Measurements from ENCODE around the gene CSRP1.

DNA sequence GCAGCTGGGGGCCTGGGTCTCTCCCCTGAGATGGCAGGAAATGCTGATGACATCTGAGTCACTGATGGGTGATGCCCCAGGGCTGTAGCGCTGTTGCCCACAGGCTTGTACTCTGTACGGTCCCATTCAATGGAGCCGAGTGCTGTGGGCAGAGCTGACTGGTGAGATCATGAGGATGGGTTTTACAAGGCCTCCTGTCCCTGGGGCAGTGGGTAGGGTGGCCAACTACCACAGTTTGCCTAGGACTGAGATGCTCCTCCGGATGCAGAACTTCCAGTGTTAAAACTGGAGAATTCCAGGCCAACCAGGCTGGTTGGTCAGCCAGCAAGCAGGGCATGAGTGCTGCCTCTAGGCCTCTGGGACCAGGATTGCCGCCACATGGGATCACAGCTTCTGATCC is 47.1 kb downstream of the CSRP1 start:
- no peak for TF ChIP-seq POLR2AphosphoS5 (IDR thresholded peaks at IDR 0.05; ENCODE audit: insufficient read depth in 1 of 2, low read depth in 1 of 2)
- TF ChIP-seq, protein P1, sequence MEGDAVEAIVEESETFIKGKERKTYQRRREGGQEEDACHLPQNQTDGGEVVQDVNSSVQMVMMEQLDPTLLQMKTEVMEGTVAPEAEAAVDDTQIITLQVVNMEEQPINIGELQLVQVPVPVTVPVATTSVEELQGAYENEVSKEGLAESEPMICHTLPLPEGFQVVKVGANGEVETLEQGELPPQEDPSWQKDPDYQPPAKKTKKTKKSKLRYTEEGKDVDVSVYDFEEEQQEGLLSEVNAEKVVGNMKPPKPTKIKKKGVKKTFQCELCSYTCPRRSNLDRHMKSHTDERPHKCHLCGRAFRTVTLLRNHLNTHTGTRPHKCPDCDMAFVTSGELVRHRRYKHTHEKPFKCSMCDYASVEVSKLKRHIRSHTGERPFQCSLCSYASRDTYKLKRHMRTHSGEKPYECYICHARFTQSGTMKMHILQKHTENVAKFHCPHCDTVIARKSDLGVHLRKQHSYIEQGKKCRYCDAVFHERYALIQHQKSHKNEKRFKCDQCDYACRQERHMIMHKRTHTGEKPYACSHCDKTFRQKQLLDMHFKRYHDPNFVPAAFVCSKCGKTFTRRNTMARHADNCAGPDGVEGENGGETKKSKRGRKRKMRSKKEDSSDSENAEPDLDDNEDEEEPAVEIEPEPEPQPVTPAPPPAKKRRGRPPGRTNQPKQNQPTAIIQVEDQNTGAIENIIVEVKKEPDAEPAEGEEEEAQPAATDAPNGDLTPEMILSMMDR (IDR thresholded peaks at IDR 0.05), result no peak
- TF ChIP-seq POLR2A (IDR thresholded peaks at IDR 0.05), result no peak
